ENCODE measurements around the gene IFI27L2.
"Not testable (repeated sequence)": the region's sequence is repeated elsewhere in the genome, so short reads cannot be mapped to it uniquely, and the experiment has no call there.

IFI27L2 gene, protein sequence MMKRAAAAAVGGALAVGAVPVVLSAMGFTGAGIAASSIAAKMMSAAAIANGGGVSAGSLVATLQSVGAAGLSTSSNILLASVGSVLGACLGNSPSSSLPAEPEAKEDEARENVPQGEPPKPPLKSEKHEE

DNA sequence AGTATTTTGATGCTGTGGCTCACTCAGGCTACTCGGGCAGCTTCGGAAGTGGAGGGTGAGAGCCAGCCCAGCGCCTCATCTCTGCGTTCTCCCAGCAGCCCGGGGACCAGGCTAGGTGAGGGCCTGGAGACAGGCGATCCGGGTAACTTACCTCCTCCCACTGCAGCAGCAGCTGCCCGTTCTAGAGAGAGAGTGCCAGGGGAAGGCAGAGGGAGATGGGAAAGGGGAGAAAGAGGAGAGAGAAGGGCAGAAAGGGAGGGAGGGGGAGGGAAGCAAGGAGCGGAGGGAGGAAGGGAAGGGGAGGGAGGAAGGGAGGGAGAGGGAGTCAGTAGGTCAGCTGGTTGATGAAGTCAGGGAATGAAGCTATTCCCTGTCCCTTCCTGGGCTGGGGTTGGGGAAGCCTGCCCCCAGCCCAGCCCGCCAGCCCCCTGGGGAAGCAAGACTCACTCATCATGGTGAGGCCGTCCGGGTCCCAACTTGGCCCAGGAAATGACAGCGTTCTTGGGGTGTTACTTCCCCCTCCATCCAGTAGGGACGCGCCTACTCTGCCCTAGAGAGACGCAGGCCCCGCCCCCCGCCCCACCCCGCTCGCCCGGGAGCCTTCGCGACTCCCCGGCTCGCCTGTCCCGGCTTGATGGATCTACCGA lies at the start of gene IFI27L2:
Gene IFI27L2 (minus strand): TSS at position 494 of the 647 bp plus-strand sequence. CDS start 40 bp downstream, at position 454.
- in situ Hi-C loops (cut with MboI; ENCODE audit: low sequenced_read_pairs): no loop called here

DNA sequence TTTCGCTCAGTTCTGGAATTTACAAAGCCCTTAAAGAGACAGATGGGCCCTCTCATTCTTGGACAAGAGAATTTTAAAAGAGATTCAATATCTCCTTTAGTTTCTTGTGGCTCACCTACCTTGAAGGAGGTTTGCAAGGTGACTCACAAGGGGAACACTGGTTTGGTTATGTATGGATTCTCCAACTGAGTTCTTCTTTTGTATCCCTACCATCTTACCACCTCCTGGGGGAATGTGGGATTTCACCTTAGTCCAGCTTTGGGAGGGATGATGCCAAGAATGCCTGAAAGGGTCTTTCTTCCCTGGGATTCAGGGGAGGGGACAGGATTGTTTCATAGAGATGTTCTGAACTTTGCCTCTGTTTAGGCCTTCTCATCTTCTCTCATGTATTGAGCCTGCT lies 48.4 kb upstream of the IFI27L2 start:
- in situ Hi-C loops (cut with MboI; ENCODE audit: low sequenced_read_pairs): no loop called here

GRCh38 chr14:94176808-94177207 lies 47.4 kb upstream of the IFI27L2 start:
- in situ Hi-C loops (cut with MboI; ENCODE audit: low sequenced_read_pairs): no loop called here

DNA sequence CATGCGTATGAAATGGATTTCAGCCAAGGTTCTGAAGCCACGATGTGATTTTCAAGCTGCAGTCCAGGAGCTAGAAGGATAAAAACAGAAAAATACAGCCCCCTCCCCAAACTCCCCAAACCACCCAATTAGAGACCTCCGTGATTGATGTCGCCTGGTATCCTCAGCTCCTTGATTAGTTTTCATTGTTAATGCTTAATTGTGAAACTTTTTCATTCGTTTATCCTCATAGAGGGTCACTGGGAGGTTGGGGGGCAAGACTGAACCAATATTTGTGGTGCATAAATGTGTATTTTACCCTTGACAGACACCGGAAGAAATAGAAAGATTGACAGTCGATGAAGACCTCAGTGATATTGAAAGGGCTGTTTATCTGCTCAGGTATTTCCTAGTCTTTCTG lies 46.3 kb upstream of the IFI27L2 start:
- in situ Hi-C loops (cut with MboI; ENCODE audit: low sequenced_read_pairs): no loop called here

DNA sequence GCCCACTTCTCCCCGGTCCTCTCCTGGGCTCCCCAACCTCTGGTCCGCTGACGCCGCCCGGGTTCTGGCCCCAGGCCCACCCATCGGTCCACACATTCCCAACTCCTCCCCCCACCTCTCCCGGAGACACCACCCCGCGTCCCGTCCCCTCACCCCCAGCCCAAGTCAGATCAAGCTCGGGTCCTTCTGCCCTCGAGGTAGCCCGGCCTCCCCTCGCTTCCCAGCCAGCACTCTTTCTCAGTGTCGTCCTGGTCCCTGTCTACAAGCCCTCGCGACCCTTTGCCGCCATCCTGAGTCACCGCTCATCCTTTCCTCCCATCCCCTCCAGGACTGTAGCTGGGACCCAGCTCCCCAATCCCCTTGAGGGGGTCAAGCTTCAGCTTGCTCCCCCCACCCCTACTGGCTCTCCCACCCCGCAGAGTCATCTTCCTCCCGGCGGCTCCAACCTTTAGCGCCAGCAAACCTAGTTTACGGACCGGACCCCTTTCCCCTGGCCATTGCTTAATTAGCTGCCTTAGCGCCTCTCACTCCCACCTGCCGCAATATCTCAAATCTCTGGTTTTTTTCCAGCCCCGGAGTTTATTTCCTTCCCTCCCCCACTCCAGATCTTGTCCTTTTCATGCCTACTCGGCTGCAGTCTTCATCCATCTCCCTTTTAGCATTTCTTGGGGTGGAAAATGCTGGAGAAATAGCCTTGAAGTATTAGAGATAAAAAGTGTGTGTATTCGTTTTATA lies 45.8 kb upstream of the IFI27L2 start:
- in situ Hi-C loops (cut with MboI; ENCODE audit: low sequenced_read_pairs): no loop called here

- in situ Hi-C loops (cut with MboI; ENCODE audit: low sequenced_read_pairs): no loop called here
Observed at GRCh38 chr14:94174604-94175010, 45.2 kb upstream of the IFI27L2 start.

DNA sequence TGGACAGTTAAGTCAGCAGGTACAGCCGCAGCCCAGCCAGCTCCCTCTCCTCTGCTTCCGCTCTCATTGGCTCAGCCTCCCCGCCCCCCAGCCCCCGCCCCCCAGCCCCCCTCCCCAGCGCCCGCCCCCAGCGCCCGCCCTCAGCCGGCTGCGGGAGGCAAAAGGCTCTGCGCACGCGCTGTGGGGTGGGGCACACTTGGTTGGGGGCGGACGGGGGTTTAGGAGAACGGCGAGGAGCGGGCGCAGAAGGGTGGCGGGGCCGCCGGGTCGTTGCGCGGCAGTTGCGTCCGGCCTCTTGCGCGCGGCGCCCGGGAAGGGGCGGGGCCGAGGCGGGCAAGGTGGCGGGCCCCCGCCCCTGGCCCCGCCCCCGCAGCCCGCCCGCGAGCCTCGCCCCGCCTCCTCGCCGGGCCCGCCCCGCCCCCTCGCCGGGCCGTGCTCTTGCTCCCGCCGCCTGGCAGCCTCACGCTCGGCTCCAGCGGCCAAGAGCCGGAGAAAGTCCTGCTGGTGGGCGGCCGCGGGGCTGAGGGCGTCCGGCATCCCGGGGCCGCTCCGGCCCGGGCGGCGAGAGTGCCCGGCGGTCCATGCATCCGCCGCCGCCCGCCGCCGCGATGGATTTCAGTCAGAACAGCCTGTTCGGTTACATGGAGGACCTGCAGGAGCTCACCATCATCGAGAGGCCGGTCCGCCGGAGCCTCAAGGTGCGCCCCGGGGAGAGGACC lies 44.6 kb upstream of the IFI27L2 start, which contains the start of gene PPP4R4:
Gene PPP4R4 (plus strand): TSS at position 438 of the 719 bp plus-strand sequence. CDS start 144 bp downstream, at position 582.
- in situ Hi-C loops (cut with MboI; ENCODE audit: low sequenced_read_pairs): no loop called here

DNA sequence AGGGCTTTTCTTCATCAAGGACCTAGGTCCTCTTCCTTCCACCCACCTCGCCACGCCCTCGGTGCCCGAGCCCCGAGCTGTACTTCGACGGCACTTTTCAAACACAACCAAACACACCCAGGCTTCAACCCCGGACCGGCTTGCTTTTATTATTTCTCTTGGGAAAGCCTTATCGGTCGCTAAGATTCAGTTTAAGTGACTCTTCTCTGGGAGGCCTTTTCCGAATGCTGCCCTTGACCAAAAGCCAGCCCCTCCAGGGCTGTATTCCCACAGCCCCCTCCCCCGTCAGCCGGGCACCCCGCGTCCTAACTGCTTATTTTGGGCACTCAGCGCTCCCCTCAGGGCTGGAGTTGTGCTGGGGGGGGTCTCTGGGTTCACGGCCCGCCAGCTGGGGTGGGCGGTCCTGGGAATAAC lies 44.1 kb upstream of the IFI27L2 start:
- in situ Hi-C loops (cut with MboI; ENCODE audit: low sequenced_read_pairs): no loop called here

GRCh38 chr14:94172545-94172944 lies 43.1 kb upstream of the IFI27L2 start:
- in situ Hi-C loops (cut with MboI; ENCODE audit: low sequenced_read_pairs): no loop called here

GRCh38 chr14:94171208-94171607 lies 41.8 kb upstream of the IFI27L2 start:
- in situ Hi-C loops (cut with MboI; ENCODE audit: low sequenced_read_pairs): no loop called here

DNA sequence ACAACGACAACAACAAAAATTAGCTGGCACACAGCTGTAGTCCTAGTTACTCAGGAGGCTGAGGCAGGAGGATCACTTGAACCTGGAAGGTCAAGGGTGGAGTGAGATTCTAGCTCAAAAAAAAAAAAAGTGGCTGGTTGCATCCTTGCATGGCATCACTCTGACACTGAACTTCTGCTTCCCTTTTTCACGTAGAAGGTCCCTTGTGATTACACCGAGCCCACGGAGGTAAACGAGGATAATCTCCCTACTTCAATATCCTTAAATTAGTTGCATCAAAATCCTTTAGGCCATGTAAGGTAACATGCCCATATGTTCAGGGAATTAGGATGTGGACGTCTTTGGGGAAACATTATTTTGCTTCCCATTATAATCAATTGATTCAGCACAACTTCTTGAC lies 40.7 kb upstream of the IFI27L2 start:
- in situ Hi-C loops (cut with MboI; ENCODE audit: low sequenced_read_pairs): no loop called here

- in situ Hi-C loops (cut with MboI; ENCODE audit: low sequenced_read_pairs): no loop called here
Observed at GRCh38 chr14:94165744-94166143, 36.3 kb upstream of the IFI27L2 start.

DNA sequence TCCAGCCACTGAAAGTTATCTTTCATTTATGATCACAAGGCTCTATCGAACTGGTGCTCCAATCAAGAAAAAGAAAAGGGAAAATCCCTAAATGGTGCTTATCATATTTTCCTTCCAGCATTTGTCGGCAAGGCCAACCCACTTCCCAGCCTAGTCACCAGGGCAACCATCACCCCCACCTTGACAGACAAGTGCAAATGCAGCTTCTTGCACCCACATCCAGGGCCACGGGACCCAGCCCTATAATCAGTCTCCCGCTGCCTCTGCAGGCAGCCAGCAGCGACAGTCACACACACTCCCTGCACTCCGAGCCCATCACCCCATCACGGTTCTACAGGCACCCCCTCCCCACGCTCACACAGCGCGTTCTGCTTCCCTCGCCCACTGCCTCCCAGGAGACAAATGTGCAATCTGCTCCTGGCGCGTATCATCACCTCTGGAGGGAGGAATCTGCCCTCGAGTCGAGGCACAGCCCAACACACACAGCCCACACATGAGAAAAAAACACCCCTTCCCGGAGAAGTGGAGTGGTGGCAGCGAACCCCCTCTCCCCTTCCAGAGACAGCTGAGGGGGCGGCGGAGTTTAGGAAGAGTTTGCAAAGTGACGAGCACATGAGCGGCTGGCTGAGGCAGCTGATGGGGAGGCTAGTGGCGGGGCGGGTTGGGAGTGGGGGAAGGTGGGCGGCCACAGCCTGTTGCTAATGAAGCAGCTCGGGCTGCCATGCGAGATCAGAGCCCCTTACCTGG lies 35.5 kb upstream of the IFI27L2 start:
- in situ Hi-C loops (cut with MboI; ENCODE audit: low sequenced_read_pairs): no loop called here

DNA sequence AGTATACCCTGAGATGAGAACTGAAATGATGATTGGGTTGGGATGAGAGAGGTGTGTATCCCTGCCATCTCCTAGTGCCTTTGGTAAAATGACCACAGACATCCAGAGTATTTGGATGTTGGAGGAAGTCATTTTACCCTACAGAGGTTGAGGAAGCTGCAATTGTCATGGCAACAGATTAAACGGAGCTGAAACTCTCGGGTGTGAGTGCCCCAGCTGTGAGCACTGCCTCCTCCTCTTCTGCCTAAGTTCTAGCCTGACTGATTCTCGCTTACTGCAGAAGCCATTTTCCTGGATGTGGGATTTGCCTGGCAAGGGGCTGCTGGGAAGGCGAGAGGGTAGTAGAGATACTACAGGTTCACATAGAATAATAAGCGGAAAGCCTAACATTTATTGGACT lies 34.4 kb upstream of the IFI27L2 start:
- in situ Hi-C loops (cut with MboI; ENCODE audit: low sequenced_read_pairs): no loop called here

GRCh38 chr14:94162466-94162865 lies 33.1 kb upstream of the IFI27L2 start:
- in situ Hi-C loops (cut with MboI; ENCODE audit: low sequenced_read_pairs): no loop called here

DNA sequence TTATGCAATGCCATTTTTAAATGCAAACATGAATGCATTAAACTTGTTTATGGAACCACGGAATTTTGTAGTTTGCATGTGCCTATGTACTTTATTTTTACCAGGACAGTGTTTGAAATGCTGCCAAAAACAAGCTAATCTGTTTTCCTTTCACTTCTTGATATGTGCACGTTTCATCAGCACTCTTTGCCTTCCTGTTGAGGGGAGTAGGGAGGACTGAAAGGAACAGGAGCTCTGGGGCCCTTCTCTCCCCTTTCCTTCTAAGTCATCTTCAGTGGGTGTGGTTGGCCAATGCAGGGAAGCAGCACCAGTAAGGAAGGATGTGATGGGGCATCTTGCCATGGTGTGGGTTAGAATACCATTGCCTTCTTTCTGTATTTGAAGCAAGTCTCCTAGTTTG lies 32.6 kb upstream of the IFI27L2 start:
- in situ Hi-C loops (cut with MboI; ENCODE audit: low sequenced_read_pairs): no loop called here

DNA sequence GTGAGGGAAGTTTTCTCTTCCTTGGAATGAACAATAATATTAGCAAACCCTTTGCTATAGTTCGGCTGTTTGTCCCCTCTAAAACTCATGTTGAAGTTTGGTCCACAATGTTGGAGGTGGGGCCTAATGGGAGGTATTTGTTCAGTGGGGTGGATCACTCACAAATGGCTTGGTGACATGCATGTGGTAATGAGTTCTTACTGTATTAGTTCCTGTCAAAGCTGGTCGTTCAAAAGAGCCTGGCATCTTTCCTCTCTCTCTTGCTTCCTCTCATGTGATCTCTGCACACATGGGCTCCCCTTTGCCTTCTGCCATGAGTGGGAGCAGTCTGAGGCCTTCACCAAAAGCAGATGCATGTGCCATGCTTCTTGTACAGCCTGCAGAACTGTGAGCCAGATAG lies 31.7 kb upstream of the IFI27L2 start:
- in situ Hi-C loops (cut with MboI; ENCODE audit: low sequenced_read_pairs): no loop called here

- in situ Hi-C loops (cut with MboI; ENCODE audit: low sequenced_read_pairs): no loop called here
Observed at GRCh38 chr14:94158239-94158883, 29.0 kb upstream of the IFI27L2 start.

GRCh38 chr14:94157197-94157596 lies 27.8 kb upstream of the IFI27L2 start:
- in situ Hi-C loops (cut with MboI; ENCODE audit: low sequenced_read_pairs): no loop called here

GRCh38 chr14:94156143-94156542 lies 26.7 kb upstream of the IFI27L2 start:
- in situ Hi-C loops (cut with MboI; ENCODE audit: low sequenced_read_pairs): not testable (repeated sequence)

Data from HL-60/S4 treated with phorbol 12-myristate 13-acetate at 8.2 ng/mL for 4 days and 3 days (cell line).